GM08714 (cell line): ENCODE data around the gene OR4K15.
"Not testable (repeated sequence)": the region's sequence is repeated elsewhere in the genome, so short reads cannot be mapped to it uniquely, and the experiment has no call there.

ENCODE experiments used
- H3K4me3 ChIP-seq: fragments of 200-500 bp; sonication (Bioruptor generic); 2 replicates; pipeline ENCODE4 v1.5.1; 2014; ENCODE audit warnings: mild to moderate bottlenecking, low read length, inconsistent platforms
- ZNF274 ChIP-seq: IDR thresholded peaks from 2 replicates; pipeline ENCODE4 v1.6.1; 2012; ENCODE audit warnings: mild to moderate bottlenecking, low read depth, low read length

Gene OR4K15

DNA sequence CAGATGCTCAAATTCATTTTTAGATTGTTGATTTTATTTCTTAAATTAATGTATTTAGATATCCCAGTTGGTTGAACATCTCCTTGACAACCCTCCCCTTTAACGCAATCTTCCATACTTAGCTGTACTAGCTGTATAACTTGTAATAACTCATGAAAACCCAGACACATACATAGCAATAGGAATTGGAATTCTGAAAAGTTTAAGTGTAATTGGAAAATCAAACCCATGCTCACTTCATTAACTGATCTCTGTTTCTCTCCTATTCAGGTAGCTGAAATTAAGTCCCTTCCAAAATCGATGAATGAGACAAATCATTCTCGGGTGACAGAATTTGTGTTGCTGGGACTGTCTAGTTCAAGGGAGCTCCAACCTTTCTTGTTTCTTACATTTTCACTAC is at the start of gene OR4K15:
TSS of gene OR4K15 (plus strand) at position 301 of the 400 bp plus-strand sequence. CDS start at position 301, 0 bp downstream.
- H3K4me3 ChIP-seq: no peak within 1 kb of the TSS
- TF ChIP-seq ZNF274: no peak

DNA sequence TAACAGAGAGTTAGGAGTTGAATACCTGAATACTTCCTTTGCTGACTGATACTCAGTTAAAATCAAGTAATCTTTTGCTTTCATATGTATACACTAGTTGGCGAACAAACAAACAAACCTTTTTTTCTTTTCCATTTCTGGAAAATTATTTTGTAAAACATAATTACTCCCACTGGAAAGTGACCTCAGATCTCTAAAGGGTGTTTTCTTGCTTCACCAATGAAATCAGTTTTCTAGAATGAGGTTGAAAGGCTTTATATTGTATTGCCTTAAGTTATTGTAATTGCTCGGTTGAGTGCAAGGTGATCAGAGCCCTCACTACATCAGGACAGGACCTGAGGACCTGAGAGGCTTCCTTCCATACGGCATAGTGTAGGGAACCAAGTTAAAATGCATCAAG is 44.8 kb upstream of the OR4K15 start, which contains the start of gene OR4K1:
TSS of gene OR4K1 (plus strand) at position 301 of the 400 bp plus-strand sequence. CDS start 4,750 bp downstream, outside the sequence.
- no peak for TF ChIP-seq ZNF274
- H3K4me3 ChIP-seq: no peak within 1 kb of the TSS

- H3K4me3 ChIP-seq: no peak overlapping the region
- TF ChIP-seq ZNF274: no peak
Observed at GRCh38 chr14:19941668-19942067, 33.7 kb upstream of the OR4K15 start.

DNA sequence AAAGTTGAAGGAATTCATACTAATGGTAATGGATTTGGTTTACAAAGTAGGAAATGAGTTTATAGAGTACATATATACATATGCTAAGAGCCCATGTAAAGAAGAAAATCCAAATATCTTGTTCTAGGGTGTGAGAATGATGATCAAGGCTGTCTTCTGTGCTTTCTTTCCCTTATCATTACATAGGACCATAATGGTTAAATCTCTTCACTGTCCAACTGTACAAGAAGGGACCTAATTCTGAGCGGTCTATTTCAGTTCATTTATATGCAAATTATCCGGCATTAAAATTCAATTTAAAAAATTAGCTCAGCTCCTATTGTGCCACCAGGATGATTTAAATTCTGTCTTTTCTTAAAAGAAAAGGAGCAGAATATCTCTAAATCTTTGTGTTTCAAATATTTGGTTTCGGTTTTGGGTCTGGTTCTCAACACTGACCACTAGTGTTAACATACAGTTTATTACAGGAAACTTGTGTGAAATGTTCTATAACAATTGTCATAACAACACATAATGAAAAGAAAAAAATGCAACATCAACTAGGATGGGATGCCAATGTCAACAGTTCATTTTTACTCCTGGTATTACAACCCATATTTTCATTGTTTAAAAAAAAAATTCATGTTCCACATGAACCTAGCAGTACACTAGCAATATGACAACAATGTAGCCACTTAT is 27.8 kb upstream of the OR4K15 start:
- H3K4me3 ChIP-seq: no peak overlapping the region

GRCh38 chr14:19949218-19949617 is 26.2 kb upstream of the OR4K15 start:
- no peak for TF ChIP-seq ZNF274
- H3K4me3 ChIP-seq: no peak overlapping the region

More for the DNA sequence above, 27.8 kb upstream of the OR4K15 start:
- TF ChIP-seq ZNF274: no peak

DNA sequence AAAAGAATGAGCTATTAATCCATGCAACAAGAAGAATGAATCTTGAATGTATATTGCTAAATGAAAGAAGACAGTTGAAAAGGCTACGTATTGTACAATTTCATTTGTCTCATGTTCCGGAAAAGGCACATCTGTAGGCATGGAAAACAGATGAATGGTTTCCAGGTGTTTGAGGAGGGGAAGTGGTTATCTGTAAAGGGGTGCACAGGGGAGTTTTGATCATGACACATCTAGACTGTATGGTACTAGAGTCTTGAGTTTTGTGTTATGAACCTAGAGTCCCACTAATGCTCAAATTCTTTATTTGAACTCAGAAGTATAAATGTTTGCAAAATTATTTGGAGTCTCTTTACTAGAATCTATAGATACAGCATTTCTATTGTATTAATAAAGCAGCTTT is 5.7 kb upstream of the OR4K15 start:
- not testable (repeated sequence) for H3K4me3 ChIP-seq

DNA sequence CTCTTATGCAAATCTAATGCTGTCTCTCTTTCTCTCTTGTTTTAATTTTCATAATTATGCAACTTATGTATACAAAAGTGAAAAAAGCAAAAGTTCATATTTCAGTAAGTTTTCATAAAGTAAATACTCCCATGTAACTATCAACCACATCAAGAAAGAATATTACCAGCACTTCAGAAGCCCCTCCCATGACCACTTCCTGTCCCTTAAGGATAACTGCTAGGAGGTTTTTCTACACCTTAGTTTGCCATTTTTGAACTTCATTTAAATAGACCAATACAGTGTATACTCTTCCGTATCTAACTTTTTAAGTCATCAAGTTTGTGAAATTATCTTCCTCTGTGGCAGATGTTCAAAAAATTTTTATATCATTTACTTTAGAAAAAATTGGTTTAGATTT is 547 bp upstream of the OR4K15 start:
- no peak for TF ChIP-seq ZNF274
- H3K4me3 ChIP-seq: no peak overlapping the region

GRCh38 chr14:19993438-19993837 is 18.0 kb downstream of the OR4K15 start:
- H3K4me3 ChIP-seq: no peak overlapping the region
- TF ChIP-seq ZNF274: no peak

DNA sequence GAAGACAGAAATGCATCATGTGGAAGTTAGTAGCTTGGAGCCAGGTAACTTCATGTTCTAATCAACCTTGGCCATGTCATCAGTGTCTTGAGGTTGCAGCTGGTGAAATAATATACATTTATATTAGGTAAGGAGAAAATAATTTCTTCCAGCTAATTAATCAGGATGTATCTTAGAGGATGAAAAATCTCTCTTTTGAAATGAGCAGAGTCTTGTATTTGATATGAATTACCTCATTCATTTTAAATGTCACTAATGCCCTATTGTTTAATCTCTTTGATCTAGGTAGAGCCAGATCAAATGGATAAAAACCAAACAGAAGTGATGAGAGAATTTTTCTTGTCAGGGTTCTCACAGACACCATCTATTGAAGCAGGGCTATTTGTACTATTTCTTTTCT is 26.5 kb downstream of the OR4K15 start, which contains the start of gene OR4Q2:
TSS of gene OR4Q2 (plus strand) at position 301 of the 400 bp plus-strand sequence.
- no peak within 1 kb of the TSS for H3K4me3 ChIP-seq
- no peak for TF ChIP-seq ZNF274

DNA sequence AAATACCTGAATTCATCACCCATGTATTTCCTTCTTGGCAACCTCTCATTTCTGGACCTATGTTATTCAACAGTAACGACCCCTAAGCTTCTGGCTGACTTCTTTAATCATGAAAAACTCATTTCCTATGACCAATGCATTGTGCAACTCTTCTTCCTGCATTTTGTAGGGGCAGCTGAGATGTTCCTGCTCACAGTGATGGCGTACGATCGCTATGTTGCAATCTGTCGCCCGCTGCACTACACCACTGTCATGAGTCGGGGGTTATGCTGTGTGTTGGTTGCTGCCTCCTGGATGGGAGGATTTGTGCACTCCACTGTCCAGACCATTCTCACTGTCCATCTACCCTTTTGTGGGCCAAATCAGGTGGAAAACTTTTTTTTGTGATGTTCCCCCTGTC is 26.9 kb downstream of the OR4K15 start:
- TF ChIP-seq ZNF274: no peak
- no peak overlapping the region for H3K4me3 ChIP-seq

DNA sequence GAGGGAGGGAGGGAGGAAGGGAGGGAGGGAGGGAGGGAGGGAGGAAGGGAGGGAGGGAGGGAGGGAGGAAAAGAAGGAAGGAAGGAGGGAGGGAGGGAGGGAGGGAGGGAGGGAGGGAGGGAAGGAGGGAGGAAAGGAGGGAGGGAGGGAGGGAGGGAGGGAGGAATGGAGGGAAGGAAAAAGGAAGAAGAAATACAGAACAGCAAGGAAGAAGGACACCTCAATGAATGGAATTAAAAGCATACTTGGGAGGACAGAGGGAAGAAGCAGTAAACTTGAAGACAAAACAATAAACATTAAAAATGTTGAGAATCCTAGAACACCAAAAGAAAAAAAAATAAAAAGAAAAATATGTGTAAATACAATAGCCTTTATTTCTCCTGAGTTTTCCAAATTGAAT is 32.8 kb downstream of the OR4K15 start:
- TF ChIP-seq ZNF274: no peak
- no peak overlapping the region for H3K4me3 ChIP-seq

- TF ChIP-seq ZNF274: no peak
- no peak within 1 kb of the TSS for H3K4me3 ChIP-seq
Observed at GRCh38 chr14:20019257-20019865, 44.0 kb downstream of the OR4K15 start, which contains the start of gene OR4K14. Gene OR4K14 (minus strand): TSS chr14:20019307. CDS start chr14:20015193, 4,114 bp downstream.
